SK-N-SH treated with all-trans-retinoic acid at 6 μM for 48 hours (cell line): ENCODE results near the gene CPSF3.

Source experiments
- ATAC-seq: fragments of 200-7000 bp; cut with Tn5 transposase; 3 replicates; pipeline ENCODE4 v1.9.1; 2020; ENCODE audit warnings: mild to moderate bottlenecking, moderate library complexity
- BACH2 ChIP-seq: fragments of 250-450 bp; sonication (Bioruptor Pico); IDR thresholded peaks from 2 replicates; pipeline ENCODE4 v1.9.0; 2021; ENCODE audit warnings: mild to moderate bottlenecking, borderline replicate concordance
- CSDC2 ChIP-seq: fragments of 250-450 bp; sonication (Bioruptor Pico); IDR thresholded peaks from 2 replicates; pipeline ENCODE4 v1.5.0; 2020; ENCODE audit warnings: mild to moderate bottlenecking, moderate library complexity
- ESRRG ChIP-seq: fragments of 250-450 bp; sonication (Bioruptor Pico); IDR thresholded peaks from 2 replicates; pipeline ENCODE4 v1.6.1; 2021; ENCODE audit warnings: mild to moderate bottlenecking
- GLIS3 ChIP-seq: fragments of 250-450 bp; sonication (Bioruptor Pico); IDR thresholded peaks from 2 replicates; pipeline ENCODE4 v1.5.0; 2020; ENCODE audit warnings: mild to moderate bottlenecking, moderate library complexity
- ISL1 ChIP-seq: fragments of 250-450 bp; sonication (Bioruptor Pico); IDR thresholded peaks from 2 replicates; pipeline ENCODE4 v2.1.2; 2022; ENCODE audit warnings: mild to moderate bottlenecking, moderate library complexity
- OSR1 ChIP-seq: fragments of 250-450 bp; sonication (Bioruptor Pico); IDR thresholded peaks from 2 replicates; pipeline ENCODE4 v1.8.0; 2022; ENCODE audit warnings: moderate library complexity, mild to moderate bottlenecking, inconsistent platforms
- SNAI2 ChIP-seq: fragments of 250-450 bp; sonication (Bioruptor Pico); IDR thresholded peaks from 2 replicates; pipeline ENCODE4 v1.5.0; 2020; ENCODE audit warnings: mild to moderate bottlenecking, moderate library complexity
- ZC3H10 ChIP-seq: fragments of 250-450 bp; sonication (Bioruptor Pico); IDR thresholded peaks from 2 replicates; pipeline ENCODE4 v1.5.1; 2021; ENCODE audit warnings: mild to moderate bottlenecking, moderate library complexity
- ZFP30 ChIP-seq: fragments of 450-650 bp; formaldehyde crosslinking; IDR thresholded peaks from 2 replicates; pipeline ENCODE4 v1.5.0; 2022; ENCODE audit warnings: mild to moderate bottlenecking, moderate library complexity
- ZNF565 ChIP-seq: fragments of 450-650 bp; formaldehyde crosslinking; conservative IDR thresholded peaks from 2 replicates; pipeline ENCODE4 v1.5.0; 2020; ENCODE audit warnings: low read depth, mild to moderate bottlenecking, moderate library complexity
- ZNF70 ChIP-seq: fragments of 450-650 bp; formaldehyde crosslinking; IDR thresholded peaks from 2 replicates; pipeline ENCODE4 v1.5.0; 2020; ENCODE audit warnings: mild to moderate bottlenecking, moderate library complexity
- TF ChIP-seq, protein P1 (sequence below): fragments of 250-450 bp; sonication (Bioruptor Pico); IDR thresholded peaks from 2 replicates; pipeline ENCODE4 v1.8.0; 2021; ENCODE audit warnings: low read depth, mild to moderate bottlenecking, moderate library complexity, borderline replicate concordance
- TF ChIP-seq, protein P2 (sequence below): fragments of 250-450 bp; sonication (Bioruptor Pico); IDR thresholded peaks from 2 replicates; pipeline ENCODE4 v1.5.1; 2021; ENCODE audit warnings: mild to moderate bottlenecking, moderate library complexity
- TF ChIP-seq, protein P3 (sequence below): fragments of 250-450 bp; sonication (Bioruptor Pico); IDR thresholded peaks from 2 replicates; pipeline ENCODE4 v1.5.0; 2020; ENCODE audit warnings: mild to moderate bottlenecking, moderate library complexity
- TF ChIP-seq, protein P4 (sequence below): fragments of 250-450 bp; sonication (Bioruptor Pico); IDR thresholded peaks from 2 replicates; pipeline ENCODE4 v1.8.0; 2020; ENCODE audit warnings: mild to moderate bottlenecking, moderate library complexity, borderline replicate concordance

Gene CPSF3

DNA sequence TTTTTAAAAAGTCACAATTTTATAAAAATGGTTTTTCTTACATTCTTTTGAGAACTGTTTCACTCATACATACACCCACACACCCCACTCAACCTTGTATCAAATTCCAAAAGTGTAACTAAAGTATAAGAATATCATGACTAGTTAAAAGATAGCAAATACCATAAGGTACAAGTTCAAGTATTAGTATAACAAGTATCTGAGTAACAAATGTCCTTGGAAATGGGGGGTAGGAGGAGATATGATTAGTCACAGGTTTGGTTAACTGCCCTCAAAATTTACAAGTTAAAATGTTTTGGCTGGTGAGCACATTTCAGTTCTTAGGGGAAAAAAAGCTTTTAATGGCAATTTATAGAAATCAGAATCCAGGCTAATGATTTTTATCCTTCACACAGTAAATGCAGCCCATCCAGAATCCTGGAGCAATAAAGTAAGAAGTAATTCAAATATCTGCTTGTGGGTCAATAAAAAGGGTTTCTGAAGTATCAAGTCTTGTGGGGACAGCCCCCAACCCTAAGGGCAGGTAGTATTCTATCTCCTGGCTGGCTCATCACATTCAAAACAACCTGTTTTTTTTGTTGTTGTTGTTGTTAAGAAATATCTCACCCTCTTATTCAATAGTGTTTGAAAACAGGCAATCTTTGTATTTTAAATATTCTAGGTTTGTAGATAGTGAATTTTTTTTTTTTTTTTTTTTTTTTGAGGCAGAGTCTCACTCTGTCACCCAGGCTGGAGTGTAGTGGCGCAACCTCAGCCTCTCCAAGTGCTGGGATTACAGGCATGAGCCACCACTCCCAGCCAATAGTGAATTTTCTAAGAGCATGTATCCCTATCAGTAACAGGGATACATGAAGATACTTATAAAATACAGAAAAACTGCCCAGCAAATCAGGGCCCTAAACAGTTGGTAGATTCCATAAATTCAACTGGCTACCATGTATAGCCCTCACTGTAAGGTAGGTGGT, 65.4 kb downstream of the CPSF3 start:
- ATAC-seq: no peak; the same call in 2 of the 3 replicates
- TF ChIP-seq OSR1 (CRISPR knock-in tag) (no peak), SNAI2 (no peak), ZC3H10 (CRISPR knock-in tag) (no peak), ZNF70 (no peak), BACH2 (CRISPR knock-in tag) (no peak), GLIS3 (CRISPR knock-in tag) (no peak), ZFP30 (CRISPR knock-in tag) (no peak), ISL1 (CRISPR knock-in tag) (no peak)
- TF ChIP-seq, protein P1, sequence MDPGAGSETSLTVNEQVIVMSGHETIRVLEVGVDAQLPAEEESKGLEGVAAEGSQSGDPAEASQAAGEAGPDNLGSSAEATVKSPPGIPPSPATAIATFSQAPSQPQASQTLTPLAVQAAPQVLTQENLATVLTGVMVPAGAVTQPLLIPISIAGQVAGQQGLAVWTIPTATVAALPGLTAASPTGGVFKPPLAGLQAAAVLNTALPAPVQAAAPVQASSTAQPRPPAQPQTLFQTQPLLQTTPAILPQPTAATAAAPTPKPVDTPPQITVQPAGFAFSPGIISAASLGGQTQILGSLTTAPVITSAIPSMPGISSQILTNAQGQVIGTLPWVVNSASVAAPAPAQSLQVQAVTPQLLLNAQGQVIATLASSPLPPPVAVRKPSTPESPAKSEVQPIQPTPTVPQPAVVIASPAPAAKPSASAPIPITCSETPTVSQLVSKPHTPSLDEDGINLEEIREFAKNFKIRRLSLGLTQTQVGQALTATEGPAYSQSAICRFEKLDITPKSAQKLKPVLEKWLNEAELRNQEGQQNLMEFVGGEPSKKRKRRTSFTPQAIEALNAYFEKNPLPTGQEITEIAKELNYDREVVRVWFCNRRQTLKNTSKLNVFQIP (CRISPR knock-in tag): no peak
- TF ChIP-seq, protein P2, sequence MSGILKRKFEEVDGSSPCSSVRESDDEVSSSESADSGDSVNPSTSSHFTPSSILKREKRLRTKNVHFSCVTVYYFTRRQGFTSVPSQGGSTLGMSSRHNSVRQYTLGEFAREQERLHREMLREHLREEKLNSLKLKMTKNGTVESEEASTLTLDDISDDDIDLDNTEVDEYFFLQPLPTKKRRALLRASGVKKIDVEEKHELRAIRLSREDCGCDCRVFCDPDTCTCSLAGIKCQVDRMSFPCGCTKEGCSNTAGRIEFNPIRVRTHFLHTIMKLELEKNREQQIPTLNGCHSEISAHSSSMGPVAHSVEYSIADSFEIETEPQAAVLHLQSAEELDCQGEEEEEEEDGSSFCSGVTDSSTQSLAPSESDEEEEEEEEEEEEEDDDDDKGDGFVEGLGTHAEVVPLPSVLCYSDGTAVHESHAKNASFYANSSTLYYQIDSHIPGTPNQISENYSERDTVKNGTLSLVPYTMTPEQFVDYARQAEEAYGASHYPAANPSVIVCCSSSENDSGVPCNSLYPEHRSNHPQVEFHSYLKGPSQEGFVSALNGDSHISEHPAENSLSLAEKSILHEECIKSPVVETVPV (CRISPR knock-in tag): no peak
- TF ChIP-seq, protein P3, sequence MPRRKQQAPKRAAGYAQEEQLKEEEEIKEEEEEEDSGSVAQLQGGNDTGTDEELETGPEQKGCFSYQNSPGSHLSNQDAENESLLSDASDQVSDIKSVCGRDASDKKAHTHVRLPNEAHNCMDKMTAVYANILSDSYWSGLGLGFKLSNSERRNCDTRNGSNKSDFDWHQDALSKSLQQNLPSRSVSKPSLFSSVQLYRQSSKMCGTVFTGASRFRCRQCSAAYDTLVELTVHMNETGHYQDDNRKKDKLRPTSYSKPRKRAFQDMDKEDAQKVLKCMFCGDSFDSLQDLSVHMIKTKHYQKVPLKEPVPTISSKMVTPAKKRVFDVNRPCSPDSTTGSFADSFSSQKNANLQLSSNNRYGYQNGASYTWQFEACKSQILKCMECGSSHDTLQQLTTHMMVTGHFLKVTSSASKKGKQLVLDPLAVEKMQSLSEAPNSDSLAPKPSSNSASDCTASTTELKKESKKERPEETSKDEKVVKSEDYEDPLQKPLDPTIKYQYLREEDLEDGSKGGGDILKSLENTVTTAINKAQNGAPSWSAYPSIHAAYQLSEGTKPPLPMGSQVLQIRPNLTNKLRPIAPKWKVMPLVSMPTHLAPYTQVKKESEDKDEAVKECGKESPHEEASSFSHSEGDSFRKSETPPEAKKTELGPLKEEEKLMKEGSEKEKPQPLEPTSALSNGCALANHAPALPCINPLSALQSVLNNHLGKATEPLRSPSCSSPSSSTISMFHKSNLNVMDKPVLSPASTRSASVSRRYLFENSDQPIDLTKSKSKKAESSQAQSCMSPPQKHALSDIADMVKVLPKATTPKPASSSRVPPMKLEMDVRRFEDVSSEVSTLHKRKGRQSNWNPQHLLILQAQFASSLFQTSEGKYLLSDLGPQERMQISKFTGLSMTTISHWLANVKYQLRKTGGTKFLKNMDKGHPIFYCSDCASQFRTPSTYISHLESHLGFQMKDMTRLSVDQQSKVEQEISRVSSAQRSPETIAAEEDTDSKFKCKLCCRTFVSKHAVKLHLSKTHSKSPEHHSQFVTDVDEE (CRISPR knock-in tag): no peak
- TF ChIP-seq, protein P4, sequence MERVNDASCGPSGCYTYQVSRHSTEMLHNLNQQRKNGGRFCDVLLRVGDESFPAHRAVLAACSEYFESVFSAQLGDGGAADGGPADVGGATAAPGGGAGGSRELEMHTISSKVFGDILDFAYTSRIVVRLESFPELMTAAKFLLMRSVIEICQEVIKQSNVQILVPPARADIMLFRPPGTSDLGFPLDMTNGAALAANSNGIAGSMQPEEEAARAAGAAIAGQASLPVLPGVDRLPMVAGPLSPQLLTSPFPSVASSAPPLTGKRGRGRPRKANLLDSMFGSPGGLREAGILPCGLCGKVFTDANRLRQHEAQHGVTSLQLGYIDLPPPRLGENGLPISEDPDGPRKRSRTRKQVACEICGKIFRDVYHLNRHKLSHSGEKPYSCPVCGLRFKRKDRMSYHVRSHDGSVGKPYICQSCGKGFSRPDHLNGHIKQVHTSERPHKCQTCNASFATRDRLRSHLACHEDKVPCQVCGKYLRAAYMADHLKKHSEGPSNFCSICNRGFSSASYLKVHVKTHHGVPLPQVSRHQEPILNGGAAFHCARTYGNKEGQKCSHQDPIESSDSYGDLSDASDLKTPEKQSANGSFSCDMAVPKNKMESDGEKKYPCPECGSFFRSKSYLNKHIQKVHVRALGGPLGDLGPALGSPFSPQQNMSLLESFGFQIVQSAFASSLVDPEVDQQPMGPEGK (CRISPR knock-in tag): no peak

DNA sequence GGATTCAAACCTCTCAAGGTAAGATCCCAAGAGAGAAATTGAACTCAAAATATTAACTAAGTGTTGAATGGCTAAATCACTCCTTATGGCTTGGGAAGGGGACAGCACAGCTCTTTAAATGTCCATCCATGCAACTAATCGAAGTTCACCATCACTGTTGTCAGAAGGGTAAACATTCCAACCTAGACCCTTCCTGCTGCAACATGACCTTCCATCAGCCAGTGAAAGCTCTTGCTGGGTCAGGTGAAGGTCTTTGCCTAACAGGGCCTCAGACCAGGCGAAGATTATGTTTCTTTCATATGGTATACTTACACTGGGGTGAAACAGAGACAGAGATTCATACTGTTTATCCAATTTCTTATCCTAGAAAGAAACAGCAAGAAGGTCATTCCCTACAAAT, 67.3 kb downstream of the CPSF3 start:
- ATAC-seq: no peak
- TF ChIP-seq ZFP30 (CRISPR knock-in tag) (no peak), ESRRG (no peak), GLIS3 (CRISPR knock-in tag) (no peak), ZNF565 (CRISPR knock-in tag) (no peak), CSDC2 (no peak)
- TF ChIP-seq, protein P3 (CRISPR knock-in tag): no peak
- TF ChIP-seq, protein P4 (CRISPR knock-in tag): no peak
- TF ChIP-seq, all 23 proteins: peak for 0
